Measurements from ENCODE around the gene TGM6. TPM values are rescaled to one million over a fixed set of nuclear protein-coding genes. Genes with fewer than 3 reads are reported as not detected.
A peak's percentile ranks its signal among the peaks of the same experiment; 100 is the strongest.

Gene TGM6
- polyA plus RNA-seq, 1 donor (not counting 4 experiments of a cell fraction or from before 2014, with no cell fraction given) = not detected

DNA sequence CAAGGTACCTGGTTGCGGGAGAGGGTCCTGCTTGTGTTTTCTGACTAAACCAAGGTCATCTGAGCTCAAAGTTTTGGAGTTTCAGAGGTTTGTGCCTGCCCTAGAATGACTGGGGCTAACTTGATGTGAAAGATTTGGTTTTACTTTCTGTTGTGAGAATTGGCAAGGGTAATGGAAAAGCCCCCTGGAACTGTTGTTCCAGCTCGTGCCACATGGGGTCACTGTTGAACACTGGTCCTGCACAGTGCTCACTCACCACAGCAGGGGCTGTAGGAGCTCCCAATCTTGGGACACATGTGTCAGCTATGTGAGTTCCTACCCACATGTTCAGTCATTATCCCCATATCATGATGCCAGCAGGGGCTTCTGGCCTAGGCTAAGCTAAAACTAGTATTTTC is 6.5 kb downstream of the TGM6 start:
- no peak for DNase-seq (ENCODE audit: low read depth, low spot score)

DNA sequence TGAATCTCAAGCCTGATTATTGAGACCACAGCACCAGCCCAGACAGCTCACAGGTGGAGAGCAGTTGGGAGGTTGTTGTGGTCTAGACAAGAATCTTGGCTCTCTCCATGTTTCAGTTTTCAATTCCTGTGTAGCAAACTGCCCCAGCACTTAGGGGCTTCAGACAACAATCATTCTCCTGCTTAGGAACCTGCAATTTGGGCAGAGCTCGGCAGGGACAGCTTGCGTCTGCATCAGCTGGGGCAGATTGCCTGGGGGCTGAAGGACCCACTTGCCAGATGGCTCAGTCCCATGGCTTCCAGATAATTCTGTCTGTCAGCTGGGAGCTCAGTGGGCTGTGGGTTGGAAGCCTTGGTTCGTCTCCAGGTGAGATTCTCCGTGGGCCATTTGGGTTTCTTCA is 6.9 kb downstream of the TGM6 start:
- H3K4me2 ChIP-seq (ENCODE audit: control insufficient read depth, extremely low read depth, insufficient read depth, low read depth, low read length) = peak overlapping the region; percentile 70
- H2AFZ ChIP-seq (ENCODE audit: control insufficient read depth, low read length) = no peak overlapping the region
- peaks cover 4% of the 10 kb centered on the region for H3K9me3 ChIP-seq (ENCODE audit: control insufficient read depth, low read depth, low read length)
- H3K4me1 ChIP-seq (ENCODE audit: control insufficient read depth, extremely low read depth, insufficient read depth, low read length) = peaks cover 39% of the 10 kb centered on the region
- TF ChIP-seq EZH2 (IDR thresholded peaks at IDR 0.05; ENCODE audit: low read length) = no peak
- FAIRE-seq = no peak
- no peaks in the 10 kb centered on the region for H3K36me3 ChIP-seq (ENCODE audit: control insufficient read depth in 2 of 2, extremely low read depth in 1 of 2, insufficient read depth in 2 of 2, low read length in 2 of 2)
- no peaks in the 10 kb centered on the region for H3K27me3 ChIP-seq (ENCODE audit: control insufficient read depth, extremely low read depth, insufficient read depth, low read length)
- H3K27ac ChIP-seq (ENCODE audit: control insufficient read depth, insufficient read depth, low read length) = peak overlapping the region; percentile 72
- DNase-seq (ENCODE audit: low read depth, low spot score) = no peak
- no peak overlapping the region for H3K4me3 ChIP-seq (ENCODE audit: control insufficient read depth in 2 of 3, extremely low read depth in 1 of 3, insufficient read depth in 2 of 3, low read depth in 1 of 3, low read length in 3 of 3)
- no peaks in the 10 kb centered on the region for H3K9me1 ChIP-seq (ENCODE audit: control insufficient read depth, extremely low read depth, insufficient read depth, low read length)
- no peak overlapping the region for H3K9ac ChIP-seq (ENCODE audit: control insufficient read depth, extremely low read depth, insufficient read depth, low read length)
- H3K79me2 ChIP-seq (ENCODE audit: control insufficient read depth, insufficient read depth, low read length) = no peaks in the 10 kb centered on the region
- H4K20me1 ChIP-seq (ENCODE audit: control insufficient read depth, extremely low read depth, insufficient read depth, low read length) = no peaks in the 10 kb centered on the region
- dilution Hi-C loops (cut with MboI; ENCODE audit: extremely low pct_ligation_motif_present, low sequenced_read_pairs) = no loop called here

More for the DNA sequence above, 6.5 kb downstream of the TGM6 start:
- no peaks in the 10 kb centered on the region for H3K9me1 ChIP-seq (ENCODE audit: control insufficient read depth, extremely low read depth, insufficient read depth, low read length)
- TF ChIP-seq, protein P1, sequence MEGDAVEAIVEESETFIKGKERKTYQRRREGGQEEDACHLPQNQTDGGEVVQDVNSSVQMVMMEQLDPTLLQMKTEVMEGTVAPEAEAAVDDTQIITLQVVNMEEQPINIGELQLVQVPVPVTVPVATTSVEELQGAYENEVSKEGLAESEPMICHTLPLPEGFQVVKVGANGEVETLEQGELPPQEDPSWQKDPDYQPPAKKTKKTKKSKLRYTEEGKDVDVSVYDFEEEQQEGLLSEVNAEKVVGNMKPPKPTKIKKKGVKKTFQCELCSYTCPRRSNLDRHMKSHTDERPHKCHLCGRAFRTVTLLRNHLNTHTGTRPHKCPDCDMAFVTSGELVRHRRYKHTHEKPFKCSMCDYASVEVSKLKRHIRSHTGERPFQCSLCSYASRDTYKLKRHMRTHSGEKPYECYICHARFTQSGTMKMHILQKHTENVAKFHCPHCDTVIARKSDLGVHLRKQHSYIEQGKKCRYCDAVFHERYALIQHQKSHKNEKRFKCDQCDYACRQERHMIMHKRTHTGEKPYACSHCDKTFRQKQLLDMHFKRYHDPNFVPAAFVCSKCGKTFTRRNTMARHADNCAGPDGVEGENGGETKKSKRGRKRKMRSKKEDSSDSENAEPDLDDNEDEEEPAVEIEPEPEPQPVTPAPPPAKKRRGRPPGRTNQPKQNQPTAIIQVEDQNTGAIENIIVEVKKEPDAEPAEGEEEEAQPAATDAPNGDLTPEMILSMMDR (optimal IDR thresholded peaks at IDR 0.05 in 1 of 3, IDR thresholded peaks at IDR 0.05 in 1 of 3, conservative IDR thresholded peaks at IDR 0.05 in 1 of 3; ENCODE audit: extremely low read depth in 1 of 3, insufficient read depth in 2 of 3, low read length in 3 of 3) = peak; percentile 66 to 84 (median 78)
- TF ChIP-seq EZH2 (IDR thresholded peaks at IDR 0.05; ENCODE audit: low read length) = no peak
- H3K79me2 ChIP-seq (ENCODE audit: control insufficient read depth, insufficient read depth, low read length) = no peaks in the 10 kb centered on the region
- H3K4me3 ChIP-seq (ENCODE audit: control insufficient read depth in 2 of 3, extremely low read depth in 1 of 3, insufficient read depth in 2 of 3, low read depth in 1 of 3, low read length in 3 of 3) = peak overlapping the region in 2 of 3 experiments; percentile 7 to 41
- no peaks in the 10 kb centered on the region for H3K36me3 ChIP-seq (ENCODE audit: control insufficient read depth in 2 of 2, extremely low read depth in 1 of 2, insufficient read depth in 2 of 2, low read length in 2 of 2)
- peak overlapping the region; percentile 19 for H2AFZ ChIP-seq (ENCODE audit: control insufficient read depth, low read length)
- peaks cover 41% of the 10 kb centered on the region for H3K4me1 ChIP-seq (ENCODE audit: control insufficient read depth, extremely low read depth, insufficient read depth, low read length)
- dilution Hi-C loops (cut with MboI; ENCODE audit: extremely low pct_ligation_motif_present, low sequenced_read_pairs) = no loop called here
- H3K27ac ChIP-seq (ENCODE audit: control insufficient read depth, insufficient read depth, low read length) = peak overlapping the region; percentile 72
- H3K9me3 ChIP-seq (ENCODE audit: control insufficient read depth, low read depth, low read length) = peaks cover 4% of the 10 kb centered on the region
- no peaks in the 10 kb centered on the region for H4K20me1 ChIP-seq (ENCODE audit: control insufficient read depth, extremely low read depth, insufficient read depth, low read length)
- FAIRE-seq = no peak
- H3K4me2 ChIP-seq (ENCODE audit: control insufficient read depth, extremely low read depth, insufficient read depth, low read depth, low read length) = peak overlapping the region; percentile 70
- H3K27me3 ChIP-seq (ENCODE audit: control insufficient read depth, extremely low read depth, insufficient read depth, low read length) = no peaks in the 10 kb centered on the region
- peak overlapping the region; percentile 34 for H3K9ac ChIP-seq (ENCODE audit: control insufficient read depth, extremely low read depth, insufficient read depth, low read length)

Data from keratinocyte (primary cell).